Mesendoderm (in vitro differentiated cells): ENCODE measurements around the gene OAS1.

Source experiments
- DNase-seq: peaks from one replicate; pipeline ENCODE4 v3.0.0; 2013
- H2AK5ac ChIP-seq: 2 replicates; pipeline ENCODE4 v1.6.1; 2013; ENCODE audit warnings: low read length, inconsistent platforms
- H2BK120ac ChIP-seq: 2 replicates; pipeline ENCODE4 v1.6.1; 2013; ENCODE audit warnings: low read depth, mild to moderate bottlenecking, low read length, moderate library complexity, mixed read lengths
- H2BK15ac ChIP-seq: replicated peaks from 2 replicates; pipeline ENCODE4 v1.6.1; 2013; ENCODE audit warnings: low read depth, mild to moderate bottlenecking, moderate library complexity
- H2BK5ac ChIP-seq: 2 replicates; pipeline ENCODE4 v1.6.1; 2013; ENCODE audit warnings: low read length, inconsistent platforms
- H3K18ac ChIP-seq: 2 replicates; pipeline ENCODE4 v1.6.1; 2013; ENCODE audit warnings: mild to moderate bottlenecking, low read length, mixed read lengths
- H3K23ac ChIP-seq: one replicate; pipeline ENCODE4 v1.6.1; 2013; ENCODE audit warnings: low read length
- H3K27ac ChIP-seq: 2 replicates; pipeline ENCODE4 v1.5.1; 2013; ENCODE audit warnings: low read depth, mild to moderate bottlenecking, inconsistent platforms, low read length, moderate library complexity
- H3K27me3 ChIP-seq: 2 replicates; pipeline ENCODE4 v1.6.1; 2013; ENCODE audit warnings: low read length, control low read depth, mild to moderate bottlenecking, inconsistent platforms; ENCODE audit not compliant: insufficient read depth, poor library complexity
- H3K36me3 ChIP-seq: 2 replicates; pipeline ENCODE4 v1.6.1; 2013; ENCODE audit warnings: low read length, inconsistent platforms; ENCODE audit not compliant: control insufficient read depth, insufficient read depth
- H3K4ac ChIP-seq: one replicate; pipeline ENCODE4 v1.6.1; 2013; ENCODE audit warnings: low read depth, mild to moderate bottlenecking, low read length, moderate library complexity
- H3K4me1 ChIP-seq: 2 replicates; pipeline ENCODE4 v1.6.1; 2013; ENCODE audit warnings: low read depth, low read length, inconsistent platforms; ENCODE audit not compliant: control insufficient read depth
- H3K4me2 ChIP-seq: 2 replicates; pipeline ENCODE4 v1.6.1; 2013; ENCODE audit warnings: low read length
- H3K4me3 ChIP-seq: 2 replicates; pipeline ENCODE4 v1.5.1; 2013; ENCODE audit warnings: mild to moderate bottlenecking, low read length
- H3K56ac ChIP-seq: one replicate; pipeline ENCODE4 v1.6.1; 2013; ENCODE audit warnings: low read length
- H3K79me1 ChIP-seq: 2 replicates; pipeline ENCODE4 v1.6.1; 2013; ENCODE audit warnings: low read length, inconsistent platforms
- H3K79me2 ChIP-seq: 2 replicates; pipeline ENCODE4 v1.6.1; 2013; ENCODE audit warnings: mild to moderate bottlenecking, low read length; ENCODE audit not compliant: control insufficient read depth, insufficient read depth
- H3K9ac ChIP-seq: 2 replicates; pipeline ENCODE4 v1.6.1; 2013; ENCODE audit warnings: low read length, inconsistent platforms
- H4K5ac ChIP-seq: one replicate; pipeline ENCODE4 v1.6.1; 2013; ENCODE audit warnings: low read length
- H4K8ac ChIP-seq: one replicate; pipeline ENCODE4 v1.6.1; 2013; ENCODE audit warnings: low read depth, mild to moderate bottlenecking, control low read depth, low read length, moderate library complexity
- WGBS: extraction: QIAGEN DNeasy Blood & Tissue Kit; methylation state at CpG from one replicate; pipeline ENCODE4 v1.1.7; 2013; ENCODE audit warnings: low lambda C conversion rate, missing lambda C conversion rate; ENCODE audit not compliant: insufficient coverage; ENCODE audit errors: extremely low coverage; 5-methylcytosine and 5-hydroxymethylcytosine counted together

Gene OAS1

DNA sequence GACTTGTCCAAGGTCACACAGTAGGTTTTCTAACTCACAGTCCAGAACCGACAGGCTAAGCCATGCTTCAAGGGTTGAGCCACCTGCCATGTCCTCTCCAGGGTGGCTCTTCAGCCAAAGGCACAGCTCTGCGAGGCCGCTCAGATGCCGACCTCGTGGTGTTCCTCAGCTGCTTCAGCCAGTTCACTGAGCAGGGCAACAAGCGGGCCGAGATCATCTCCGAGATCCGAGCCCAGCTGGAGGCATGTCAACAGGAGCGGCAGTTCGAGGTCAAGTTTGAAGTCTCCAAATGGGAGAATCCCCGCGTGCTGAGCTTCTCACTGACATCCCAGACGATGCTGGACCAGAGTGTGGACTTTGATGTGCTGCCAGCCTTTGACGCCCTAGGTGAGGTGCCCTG is 58.9 kb downstream of the OAS1 start:
- no peak overlapping the region for H3K4ac ChIP-seq
- H3K27me3 ChIP-seq = no peaks in the 10 kb centered on the region
- no peak overlapping the region for H4K5ac ChIP-seq
- no peak overlapping the region for H2BK120ac ChIP-seq
- no peaks in the 10 kb centered on the region for H3K36me3 ChIP-seq
- H3K56ac ChIP-seq = no peak overlapping the region
- H3K79me2 ChIP-seq = no peaks in the 10 kb centered on the region
- no peak overlapping the region for H3K4me2 ChIP-seq
- no peak overlapping the region for H2BK5ac ChIP-seq
- H3K79me1 ChIP-seq = no peaks in the 10 kb centered on the region
- H3K4me3 ChIP-seq = no peak overlapping the region
- H2BK15ac ChIP-seq = no peak overlapping the region
- no peak overlapping the region for H3K23ac ChIP-seq
- no peak overlapping the region for H3K27ac ChIP-seq
- no peak overlapping the region for H2AK5ac ChIP-seq
- H3K9ac ChIP-seq = no peak overlapping the region
- no CpG with 5 or more reads among the region's 15 CpGs for WGBS
- no peaks in the 10 kb centered on the region for H3K4me1 ChIP-seq
- H4K8ac ChIP-seq = no peak overlapping the region
- DNase-seq = no peak
- no peak overlapping the region for H3K18ac ChIP-seq

GRCh38 chr12:112967306-112967705 is 60.5 kb downstream of the OAS1 start:
- no peak overlapping the region for H3K56ac ChIP-seq
- no peak overlapping the region for H3K4ac ChIP-seq
- no peak overlapping the region for H2BK15ac ChIP-seq
- H3K23ac ChIP-seq = no peak overlapping the region
- H2AK5ac ChIP-seq = no peak overlapping the region
- no peak overlapping the region for H4K8ac ChIP-seq
- no peak overlapping the region for H3K4me2 ChIP-seq
- no peak overlapping the region for H2BK120ac ChIP-seq
- H4K5ac ChIP-seq = no peak overlapping the region
- H3K27me3 ChIP-seq = no peaks in the 10 kb centered on the region
- no peak overlapping the region for H3K4me3 ChIP-seq
- DNase-seq = no peak
- no peaks in the 10 kb centered on the region for H3K4me1 ChIP-seq
- H3K9ac ChIP-seq = no peak overlapping the region
- H3K79me2 ChIP-seq = no peaks in the 10 kb centered on the region
- H3K79me1 ChIP-seq = no peaks in the 10 kb centered on the region
- H2BK5ac ChIP-seq = no peak overlapping the region
- no peak overlapping the region for H3K27ac ChIP-seq
- no peaks in the 10 kb centered on the region for H3K36me3 ChIP-seq
- WGBS = no CpG with 5 or more reads among the region's 9 CpGs
- no peak overlapping the region for H3K18ac ChIP-seq

DNA sequence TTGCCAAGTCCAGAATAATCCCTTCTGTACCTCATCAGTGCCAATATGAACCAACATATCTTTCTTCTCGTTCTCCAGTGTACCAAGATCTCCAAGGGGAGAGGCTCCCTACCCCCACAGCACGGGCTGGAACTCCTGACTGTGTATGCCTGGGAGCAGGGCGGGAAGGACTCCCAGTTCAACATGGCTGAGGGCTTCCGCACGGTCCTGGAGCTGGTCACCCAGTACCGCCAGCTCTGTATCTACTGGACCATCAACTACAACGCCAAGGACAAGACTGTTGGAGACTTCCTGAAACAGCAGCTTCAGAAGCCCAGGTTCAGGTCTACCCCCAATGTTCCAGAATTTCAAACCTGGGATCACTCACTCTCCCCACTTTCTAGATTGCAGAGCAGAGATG is 61.1 kb downstream of the OAS1 start:
- no peak overlapping the region for H3K56ac ChIP-seq
- no peak overlapping the region for H2BK5ac ChIP-seq
- H3K36me3 ChIP-seq = no peaks in the 10 kb centered on the region
- H3K23ac ChIP-seq = no peak overlapping the region
- no peak overlapping the region for H2BK120ac ChIP-seq
- H2BK15ac ChIP-seq = no peak overlapping the region
- H3K4ac ChIP-seq = no peak overlapping the region
- no peak overlapping the region for H3K4me3 ChIP-seq
- no peaks in the 10 kb centered on the region for H3K27me3 ChIP-seq
- DNase-seq = no peak
- no peak overlapping the region for H3K18ac ChIP-seq
- no peak overlapping the region for H3K27ac ChIP-seq
- no peak overlapping the region for H2AK5ac ChIP-seq
- H3K4me1 ChIP-seq = no peaks in the 10 kb centered on the region
- H3K9ac ChIP-seq = no peak overlapping the region
- no peak overlapping the region for H3K4me2 ChIP-seq
- H3K79me1 ChIP-seq = no peaks in the 10 kb centered on the region
- H4K5ac ChIP-seq = no peak overlapping the region
- no CpG with 5 or more reads among the region's 7 CpGs for WGBS
- no peak overlapping the region for H4K8ac ChIP-seq
- H3K79me2 ChIP-seq = no peaks in the 10 kb centered on the region
